Right ventricle myocardium inferior (tissue), 1 donor: ENCODE measurements around the gene LYAR. TPM values are rescaled to one million over a fixed set of nuclear protein-coding genes. Genes with fewer than 3 reads are reported as not detected.

Source experiments
- ATAC-seq: fragments of 200-7000 bp; cut with Tn5 transposase; one replicate; pipeline ENCODE4 v1.9.1; 2020; ENCODE audit warnings: mild to moderate bottlenecking, moderate library complexity
- DNase-seq: peaks from one replicate; pipeline ENCODE4 v3.0.0; 2021; ENCODE audit errors: missing footprints
- intact Hi-C: fragments of 100-400 bp; cut with DNase I; formaldehyde crosslinking; loops from one replicate; pipeline ENCODE4 v1.11.0; 2022
- long read RNA-seq: library from polyadenylated mRNA; unstranded; transcript quantifications from one replicate; pipeline ENCODE4 v2.0.0, GENCODE V29; 2021
- total RNA-seq: library from RNA; stranded (reverse); fragmentation: NEBNext Ultra II Directional; extraction: Animal tissue kit (Norgen Biotek cat#: 25700); gene quantifications from one replicate; pipeline ENCODE4 v1.2.1, GENCODE V29; 2021
- donor health status: DM: no; HTN: yes; CAD: no; lungs with severe emphysema.

LYAR gene, protein sequence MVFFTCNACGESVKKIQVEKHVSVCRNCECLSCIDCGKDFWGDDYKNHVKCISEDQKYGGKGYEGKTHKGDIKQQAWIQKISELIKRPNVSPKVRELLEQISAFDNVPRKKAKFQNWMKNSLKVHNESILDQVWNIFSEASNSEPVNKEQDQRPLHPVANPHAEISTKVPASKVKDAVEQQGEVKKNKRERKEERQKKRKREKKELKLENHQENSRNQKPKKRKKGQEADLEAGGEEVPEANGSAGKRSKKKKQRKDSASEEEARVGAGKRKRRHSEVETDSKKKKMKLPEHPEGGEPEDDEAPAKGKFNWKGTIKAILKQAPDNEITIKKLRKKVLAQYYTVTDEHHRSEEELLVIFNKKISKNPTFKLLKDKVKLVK
- 11.3 TPM for total RNA-seq
- long read RNA-seq, partial matches to known transcripts, result 1 of 3 reads
- long read RNA-seq, other reads (novel, unspliced or antisense), result 0 of 3 reads

DNA sequence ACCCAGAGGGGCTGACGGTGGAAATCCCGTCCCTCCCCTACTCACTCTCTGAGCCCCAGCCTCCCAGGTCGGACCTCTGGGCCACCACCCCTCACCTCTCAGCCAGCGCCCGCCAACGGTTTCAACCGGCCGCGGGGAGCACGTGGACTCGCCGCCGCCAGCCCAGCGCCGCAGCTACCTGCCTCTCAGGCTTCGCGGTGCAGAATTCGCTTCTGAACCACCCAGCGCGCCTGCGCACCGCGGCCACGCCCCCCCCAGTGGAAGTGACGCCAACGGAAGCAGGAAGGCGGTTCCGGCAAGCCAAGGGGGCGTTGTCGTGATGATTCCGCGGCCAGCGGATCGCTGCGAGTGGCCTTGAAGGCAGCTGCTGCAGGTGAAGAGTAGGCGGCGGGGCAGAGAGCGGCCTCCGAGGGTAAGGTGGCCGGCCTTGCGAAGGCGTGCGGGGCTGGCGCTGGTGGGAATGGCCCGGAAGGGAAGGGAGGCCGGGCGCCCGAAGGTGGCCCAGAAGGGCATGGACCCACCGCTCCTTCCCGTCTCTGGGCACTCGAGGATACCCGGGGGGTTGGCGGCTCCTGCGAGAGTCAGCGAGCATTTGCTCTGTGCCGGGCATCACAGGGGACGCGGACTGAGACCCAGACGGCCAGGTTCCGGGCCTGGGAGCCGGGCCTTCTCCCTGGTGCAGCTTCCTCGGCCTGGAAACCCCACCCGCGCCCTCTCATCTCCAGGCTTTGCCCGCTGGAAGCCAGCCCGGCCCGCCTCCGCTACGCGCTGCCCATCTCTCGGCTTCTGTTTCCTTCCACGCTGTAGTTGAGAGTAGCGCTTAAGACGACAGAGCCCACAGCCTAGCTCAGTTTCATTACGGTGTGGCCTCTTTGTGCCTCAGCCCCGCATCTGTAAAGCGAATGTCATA lies at the start of gene LYAR, which contains the start of gene ZBTB49:
Gene LYAR (minus strand): TSS at position 214 of the 910 bp plus-strand sequence. CDS start 6,412 bp downstream, outside the sequence.
Gene ZBTB49 (plus strand): TSS at position 311 of the 910 bp plus-strand sequence. CDS start 9,695 bp downstream, outside the sequence.
- DNase-seq (peak; percentile 96), ATAC-seq (peak; percentile 97)
- intact Hi-C loops, result loop anchor here (1.0 kb wide), 1 partner anchor 42 kb away; the partner anchor contains the start of gene TMEM128

DNA sequence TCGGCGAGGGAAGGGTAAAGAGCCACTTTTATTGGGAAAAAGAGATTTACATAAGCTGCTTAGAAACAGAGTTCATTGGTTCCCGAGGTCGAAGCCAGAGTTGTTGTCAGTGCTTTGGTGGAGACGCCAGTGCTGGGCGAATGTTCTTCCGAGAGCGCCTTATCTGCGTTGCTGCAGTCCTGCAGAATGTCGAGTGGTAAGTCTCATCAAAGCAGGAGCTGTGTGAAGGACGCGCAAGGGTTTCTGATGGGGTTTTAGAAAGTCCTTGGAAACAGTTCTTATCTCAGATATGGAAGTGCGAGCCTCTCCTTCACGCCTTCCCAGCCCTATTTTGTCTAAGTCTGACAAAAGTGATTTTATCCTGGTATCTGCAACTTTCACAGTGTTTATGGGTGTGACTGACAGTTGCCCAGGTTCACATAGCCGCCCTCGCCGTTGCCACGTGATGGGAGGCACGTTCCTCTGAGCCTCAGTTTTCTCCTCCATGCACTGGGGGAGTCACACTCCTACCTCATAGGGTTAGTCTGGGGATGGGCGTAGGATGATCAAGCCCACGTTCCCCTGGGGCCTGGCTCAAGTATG lies 49.6 kb upstream of the LYAR start:
- DNase-seq (no peak), ATAC-seq (peak; percentile 58)
- intact Hi-C loops, result no loop called here

DNA sequence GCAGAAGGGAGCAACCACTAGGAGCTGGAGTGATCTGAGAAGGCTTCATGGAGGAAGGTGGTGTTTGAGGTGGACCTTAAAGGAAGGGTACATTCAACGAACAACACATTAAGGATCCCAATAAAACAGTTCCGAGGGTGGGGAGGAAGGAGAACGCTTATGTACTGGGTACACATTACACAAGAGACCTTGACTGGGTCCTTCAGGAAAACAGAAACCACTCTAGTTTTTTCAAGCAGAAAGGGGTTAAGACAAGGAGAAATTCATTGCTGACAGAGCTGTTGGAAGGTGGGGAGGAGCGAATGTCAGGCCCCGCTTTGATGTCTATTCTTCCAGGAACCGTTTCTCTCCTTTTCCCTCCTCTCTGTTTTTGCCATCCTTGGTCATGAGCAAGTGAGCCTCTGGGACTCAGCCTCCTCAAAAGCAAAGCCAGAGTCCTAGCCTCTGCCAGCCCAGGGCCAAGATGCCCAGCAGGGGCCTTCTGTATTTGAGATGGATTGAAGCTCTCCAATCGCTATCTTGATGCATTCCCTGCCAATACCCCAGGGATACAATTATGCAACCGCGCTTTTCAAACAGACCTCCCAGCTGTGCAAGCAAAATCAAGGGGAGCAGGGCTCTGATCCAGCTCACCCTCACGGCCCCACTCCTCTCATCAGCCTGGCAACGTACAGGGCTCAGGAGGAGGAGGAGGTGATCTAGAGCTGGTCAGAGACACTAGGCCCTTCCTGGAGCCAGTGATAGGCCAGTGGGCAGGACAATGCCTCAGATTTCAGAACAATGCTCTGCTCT lies 48.5 kb upstream of the LYAR start:
- intact Hi-C loops, result no loop called here
- no peak for ATAC-seq
- DNase-seq, result no peak

DNA sequence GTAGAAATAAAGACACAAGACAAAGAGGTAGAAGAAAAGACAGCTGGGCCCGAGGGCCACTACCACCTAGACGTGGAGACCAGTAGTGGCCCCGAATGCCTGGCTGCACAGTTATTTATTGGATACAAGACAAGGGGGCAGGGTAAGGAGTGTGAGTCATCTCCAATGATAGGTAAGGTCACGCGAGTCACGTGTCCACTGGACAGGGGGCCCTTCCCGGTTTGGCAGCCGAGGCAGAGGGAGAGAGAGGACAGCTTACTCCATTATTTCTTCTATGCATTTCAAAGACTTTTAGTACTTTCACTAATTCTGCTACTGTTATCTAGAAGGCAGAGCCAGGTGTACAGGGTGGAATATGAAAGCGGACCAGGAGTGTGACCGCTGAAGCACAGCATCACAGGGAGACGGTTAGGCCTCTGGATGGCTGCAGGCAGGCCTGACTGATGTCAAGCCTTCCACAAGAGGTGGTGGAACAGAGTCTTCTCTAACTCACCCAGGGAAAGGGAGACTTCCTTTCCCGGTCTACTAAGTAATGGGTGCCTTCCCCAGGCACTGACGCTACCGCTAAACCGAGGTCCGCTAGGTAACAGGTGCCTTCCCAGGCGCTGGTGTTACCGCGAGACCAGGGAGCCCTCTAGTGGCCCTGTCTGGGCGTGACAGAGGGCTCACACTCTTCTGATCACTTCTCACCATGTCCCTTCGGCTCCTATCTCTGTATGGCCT lies 45.0 kb upstream of the LYAR start:
- intact Hi-C loops, result loop anchor here (2.0 kb wide), 1 partner anchor 82 kb away; no protein-coding TSS in a partner anchor
- ATAC-seq, result no peak

DNA sequence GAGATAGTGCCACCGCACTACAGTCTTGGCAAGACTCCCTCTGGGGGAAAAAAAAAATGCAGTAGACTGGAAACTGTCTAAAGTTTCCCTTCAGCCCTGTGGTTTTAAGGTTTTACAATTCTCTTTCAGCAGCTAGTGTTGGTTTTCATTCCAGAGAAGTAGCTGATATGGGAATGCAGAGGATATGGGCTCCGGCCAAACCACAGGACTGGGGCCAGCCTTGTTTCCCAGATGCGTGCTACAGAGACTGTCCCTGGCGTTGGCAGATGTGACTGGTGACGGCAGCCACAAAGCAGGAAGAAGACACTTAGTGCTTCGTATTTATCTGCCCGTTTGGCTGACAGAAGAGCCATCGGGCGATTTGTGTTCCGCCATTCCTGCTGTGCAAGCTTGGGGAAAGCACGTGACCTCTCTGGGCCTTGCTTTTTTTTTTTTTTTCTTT lies 43.3 kb upstream of the LYAR start:
- ATAC-seq, result peak; percentile 76
- DNase-seq, result no peak
- intact Hi-C loops, result no loop called here

More for the DNA sequence above, 45.0 kb upstream of the LYAR start:
- DNase-seq, result no peak

DNA sequence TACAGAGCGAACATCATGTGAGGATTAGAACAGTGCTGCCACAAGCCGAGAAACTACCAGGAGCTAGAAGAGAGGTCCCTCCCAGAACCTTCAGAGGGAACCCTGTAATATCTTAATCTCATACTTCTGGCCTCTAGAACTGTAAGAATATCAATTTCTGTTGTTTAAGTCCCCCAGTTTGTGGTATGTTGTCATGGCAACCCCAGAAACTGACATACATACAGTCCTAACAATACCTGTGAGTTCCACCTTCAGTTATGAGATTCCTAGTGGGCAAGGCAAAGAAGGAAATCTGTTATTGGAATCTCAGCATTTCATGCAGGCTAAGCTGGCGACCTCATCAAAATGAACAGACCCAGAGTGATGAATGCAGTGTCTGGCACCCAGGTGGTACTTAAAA lies 42.6 kb upstream of the LYAR start:
- ATAC-seq (no peak), DNase-seq (no peak)
- intact Hi-C loops, result no loop called here

DNA sequence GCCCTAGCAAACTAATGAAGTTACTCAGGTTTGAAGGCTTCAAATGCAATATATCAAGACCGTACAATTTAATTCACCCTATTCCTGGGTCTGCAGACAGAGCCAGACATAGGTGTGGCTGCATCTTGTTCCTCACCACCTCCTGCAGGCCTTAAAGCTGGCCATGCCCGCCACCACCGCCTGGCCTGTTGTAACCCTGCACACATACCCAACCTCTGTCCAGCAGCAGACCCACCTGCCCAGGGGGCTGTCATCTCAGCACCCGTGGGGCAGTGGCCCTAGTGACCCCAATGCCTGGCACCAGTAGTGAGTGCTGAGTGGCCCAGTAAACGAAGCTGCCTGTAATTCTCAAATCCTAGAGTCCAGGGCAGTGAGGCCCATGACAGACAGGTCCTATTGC lies 40.8 kb upstream of the LYAR start:
- no peak for DNase-seq
- intact Hi-C loops, result no loop called here

DNA sequence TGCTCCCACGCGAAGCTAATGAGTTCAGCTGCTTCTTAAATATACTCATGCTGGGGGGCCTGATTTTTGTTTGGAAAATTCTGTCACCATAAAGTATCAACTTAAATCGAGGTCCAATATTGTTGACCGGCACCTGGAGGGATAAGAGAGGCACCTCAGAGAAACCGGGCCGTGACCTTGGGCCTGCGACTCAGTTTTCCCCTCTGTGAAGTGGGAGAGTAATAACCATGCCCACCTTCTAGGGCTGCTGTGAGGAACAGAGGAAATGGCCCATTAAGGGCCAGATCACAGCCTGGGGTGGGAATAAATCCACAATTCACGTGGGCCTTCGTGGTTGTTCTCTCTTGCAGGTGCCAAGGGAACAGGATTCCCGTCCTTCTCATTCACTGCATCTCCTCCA lies 39.5 kb upstream of the LYAR start:
- DNase-seq (no peak), ATAC-seq (no peak)
- intact Hi-C loops, result no loop called here

More for the DNA sequence above, 40.8 kb upstream of the LYAR start:
- ATAC-seq, result no peak

DNA sequence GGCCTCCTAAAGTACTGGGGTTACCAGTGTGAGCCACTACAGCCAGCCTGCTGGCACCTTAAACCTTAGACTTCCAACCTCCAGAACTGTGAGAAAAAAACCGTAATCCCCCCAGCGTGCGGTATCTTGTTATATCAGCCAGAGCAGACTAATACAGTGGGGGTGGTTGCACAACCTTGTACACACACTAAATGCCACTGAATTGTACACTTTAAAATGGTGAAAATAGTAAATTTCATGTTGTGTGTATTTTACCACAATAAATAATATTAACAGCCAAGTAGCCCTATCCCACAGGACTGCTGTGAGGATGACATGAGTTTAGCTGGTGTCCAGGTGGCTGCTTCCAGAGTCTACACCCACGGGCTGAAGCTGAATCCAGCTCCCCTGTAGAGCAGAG lies 38.9 kb upstream of the LYAR start:
- DNase-seq, result no peak
- intact Hi-C loops, result no loop called here
- no peak for ATAC-seq

DNA sequence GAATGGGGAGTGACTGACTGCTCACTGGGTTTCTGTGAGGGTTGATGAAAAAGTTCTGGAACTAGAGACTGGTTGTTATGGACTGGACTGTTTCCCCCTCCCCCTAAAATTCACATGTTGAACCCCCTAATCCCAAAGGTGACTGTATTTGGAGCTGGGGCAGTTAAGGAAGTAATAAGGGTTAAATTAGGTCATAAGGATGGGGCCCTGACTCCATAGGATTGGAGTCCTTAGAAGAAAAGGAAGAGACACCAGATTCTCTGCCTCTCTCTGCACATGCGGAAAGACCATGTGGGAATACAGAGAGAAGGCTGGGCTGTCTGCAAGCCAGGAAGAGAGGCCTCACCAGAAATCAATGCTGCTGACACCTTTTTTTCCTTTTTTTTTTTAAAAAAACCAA lies 38.3 kb upstream of the LYAR start:
- intact Hi-C loops, result no loop called here
- DNase-seq (no peak), ATAC-seq (no peak)

DNA sequence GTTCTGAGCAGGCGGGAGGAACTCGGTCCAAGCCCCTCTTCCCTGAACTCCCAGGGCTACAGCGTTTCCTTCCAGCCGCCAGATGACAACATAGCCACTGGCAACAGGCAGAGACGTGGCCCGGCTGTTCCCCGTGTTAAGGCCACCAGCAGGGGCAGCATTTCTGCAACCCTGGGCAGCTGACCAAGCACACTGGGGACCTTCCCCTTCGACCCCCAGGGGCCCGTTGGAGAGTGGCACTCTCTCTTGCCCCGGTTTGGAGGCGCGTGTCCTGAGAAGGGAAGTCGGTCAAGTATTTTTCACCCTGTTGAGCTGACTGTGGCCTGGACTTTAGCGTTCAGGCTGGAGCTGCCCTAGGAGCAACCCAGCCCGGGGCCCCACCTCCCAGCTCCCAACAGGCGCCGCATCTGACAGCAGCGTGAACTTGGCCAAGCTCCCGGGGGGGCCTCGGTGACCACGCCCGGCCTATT lies 37.7 kb upstream of the LYAR start:
- intact Hi-C loops, result no loop called here
- peak; percentile 71 for ATAC-seq
- no peak for DNase-seq

DNA sequence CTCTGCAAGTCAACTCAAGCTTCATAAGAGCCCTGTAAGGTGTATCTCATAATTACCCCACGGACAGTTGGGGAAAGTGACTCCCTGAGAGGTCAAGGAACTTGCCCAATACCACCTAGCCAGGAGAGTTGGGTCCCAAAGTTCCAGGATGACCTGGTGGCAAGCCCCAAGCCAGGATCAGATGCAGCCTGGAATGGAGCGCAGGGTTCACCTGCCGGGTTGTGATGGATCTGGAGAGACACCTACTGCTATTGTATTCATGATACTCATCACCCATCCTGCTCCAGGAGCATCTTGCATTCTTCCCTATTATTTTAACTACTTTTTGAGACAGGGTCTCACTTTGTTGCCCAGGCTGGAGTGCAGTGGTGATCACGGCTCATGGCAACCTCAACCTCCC lies 36.2 kb upstream of the LYAR start:
- ATAC-seq (no peak), DNase-seq (no peak)
- intact Hi-C loops, result no loop called here

DNA sequence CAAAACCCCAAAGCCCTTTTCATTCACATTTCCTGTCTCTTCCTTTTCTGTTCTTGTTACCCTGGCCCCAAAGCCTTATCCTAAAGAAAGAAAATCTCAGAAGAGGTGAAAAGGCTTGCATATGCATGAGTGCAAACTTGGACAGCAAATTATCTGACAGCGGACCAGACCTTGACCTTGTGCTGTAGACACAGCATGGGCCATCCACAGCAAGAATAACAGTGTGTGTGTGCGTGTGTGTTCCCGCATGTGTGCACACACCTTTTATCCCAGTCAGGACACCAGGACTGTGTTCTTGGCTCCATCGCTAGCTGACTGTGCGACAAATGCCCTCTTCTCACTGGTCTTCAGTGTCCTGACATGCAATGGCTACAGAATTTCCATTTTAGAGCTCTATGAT lies 35.4 kb upstream of the LYAR start:
- DNase-seq, result no peak
- no peak for ATAC-seq
- intact Hi-C loops, result no loop called here

DNA sequence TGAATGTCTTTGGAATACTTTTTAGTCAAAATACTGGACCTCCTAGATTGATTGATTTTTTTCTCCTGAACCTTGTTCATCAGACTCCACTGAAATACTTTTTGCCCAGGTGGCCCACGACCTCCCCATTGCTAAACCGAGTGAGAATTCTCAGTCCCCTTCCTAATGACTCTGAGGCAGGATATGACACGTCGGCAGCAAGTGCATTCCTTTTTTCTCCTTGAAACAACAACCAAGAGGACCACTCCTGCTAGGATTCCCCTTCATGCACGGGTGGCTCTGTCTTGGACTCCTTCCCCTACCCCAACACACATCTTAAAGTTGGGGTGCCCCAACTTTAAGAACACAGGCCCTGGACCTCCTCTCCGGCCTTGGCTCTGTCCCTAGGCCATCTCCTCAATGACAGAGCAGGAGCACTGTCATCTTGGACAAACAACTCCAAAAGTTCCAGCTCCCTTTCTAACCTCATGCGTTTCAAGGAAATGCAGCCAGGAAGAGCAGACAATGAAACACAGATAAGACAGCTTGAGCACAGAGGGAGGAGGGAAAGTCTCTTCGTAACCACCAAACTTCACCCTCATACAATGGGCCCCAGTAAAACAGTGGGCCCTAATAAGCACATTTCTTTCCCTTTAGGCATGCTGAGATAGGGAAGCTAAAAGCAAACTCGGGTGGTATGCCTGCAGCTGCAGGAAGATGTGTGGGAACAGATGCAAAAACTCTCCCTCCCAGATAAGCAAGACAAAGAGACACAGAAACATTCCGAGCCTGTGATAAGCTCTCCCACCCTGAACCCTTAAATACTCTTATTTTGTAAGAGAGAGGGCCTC lies 34.0 kb upstream of the LYAR start:
- ATAC-seq, result no peak
- no peak for DNase-seq
- intact Hi-C loops, result no loop called here

DNA sequence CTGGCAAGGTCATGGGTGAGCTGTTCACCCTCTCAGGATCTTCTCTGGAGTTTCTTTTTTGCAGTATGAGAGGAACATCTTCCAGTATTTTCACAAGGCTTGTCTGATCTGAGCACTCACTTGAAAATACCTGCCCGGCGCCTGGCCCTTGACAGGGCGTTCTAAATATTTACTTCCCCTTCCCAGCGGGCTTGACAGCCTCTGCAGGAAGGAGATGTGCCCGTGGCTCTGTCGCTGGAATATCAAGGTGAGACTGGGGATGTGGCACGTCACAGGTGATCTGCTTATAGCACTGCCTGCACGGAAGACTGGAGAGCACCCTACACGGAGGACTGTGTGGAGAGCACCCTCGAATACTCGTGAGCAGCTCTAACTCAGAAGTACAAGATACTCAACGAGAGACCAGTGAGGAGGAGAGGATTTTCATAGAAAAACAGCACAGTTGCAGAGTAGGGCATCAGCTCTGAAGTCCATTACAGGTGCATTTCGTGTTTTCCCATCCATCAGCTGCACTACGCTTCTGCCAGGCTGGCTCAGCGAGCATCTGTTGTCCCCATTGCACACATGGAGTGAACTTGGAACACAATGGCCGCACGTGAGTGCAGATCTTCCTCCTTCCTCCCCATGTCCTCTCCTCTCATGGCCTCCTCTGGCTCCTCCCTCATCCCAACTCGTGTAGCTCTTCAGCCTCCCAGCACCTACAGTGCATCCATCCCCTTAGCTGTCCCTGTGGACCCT lies 32.2 kb upstream of the LYAR start:
- no peak for DNase-seq
- ATAC-seq, result no peak

More for the DNA sequence above, 32.2 kb upstream of the LYAR start:
- intact Hi-C loops, result no loop called here
